ENCODE results near the gene PARVB. TPM values are rescaled to one million over a fixed set of nuclear protein-coding genes. Genes with fewer than 3 reads are reported as not detected.

PARVB gene
- total and polyA plus RNA-seq, 12 donors: 46.7 to 201 (median 91.2) TPM

- H3K9me3 ChIP-seq: peaks cover 0 to 40% (median 12%) of the 10 kb centered on the region in 11 donors
Measured at GRCh38 chr22:44211946-44212930, 188.1 kb downstream of the PARVB start.

GRCh38 chr22:44212936-44213335 is 188.8 kb downstream of the PARVB start:
- Histone ChIP-seq H3K27ac (no peak overlapping the region), H3K4me1 (peaks cover 0 to 25% (median 5%) of the 10 kb centered on the region in 9 donors), H3K27me3 (peaks cover 0 to 5% (median 0%) of the 10 kb centered on the region in 7 donors), H3K9me3 (peaks cover 0 to 40% (median 12%) of the 10 kb centered on the region in 11 donors), H3K4me3 (no peak overlapping the region), H3K36me3 (no peaks in the 10 kb centered on the region)
- ATAC-seq: no peak
- intact Hi-C loops (cut with DNase I): no loop called here
- no peak for DNase-seq
- TF ChIP-seq, protein P1, sequence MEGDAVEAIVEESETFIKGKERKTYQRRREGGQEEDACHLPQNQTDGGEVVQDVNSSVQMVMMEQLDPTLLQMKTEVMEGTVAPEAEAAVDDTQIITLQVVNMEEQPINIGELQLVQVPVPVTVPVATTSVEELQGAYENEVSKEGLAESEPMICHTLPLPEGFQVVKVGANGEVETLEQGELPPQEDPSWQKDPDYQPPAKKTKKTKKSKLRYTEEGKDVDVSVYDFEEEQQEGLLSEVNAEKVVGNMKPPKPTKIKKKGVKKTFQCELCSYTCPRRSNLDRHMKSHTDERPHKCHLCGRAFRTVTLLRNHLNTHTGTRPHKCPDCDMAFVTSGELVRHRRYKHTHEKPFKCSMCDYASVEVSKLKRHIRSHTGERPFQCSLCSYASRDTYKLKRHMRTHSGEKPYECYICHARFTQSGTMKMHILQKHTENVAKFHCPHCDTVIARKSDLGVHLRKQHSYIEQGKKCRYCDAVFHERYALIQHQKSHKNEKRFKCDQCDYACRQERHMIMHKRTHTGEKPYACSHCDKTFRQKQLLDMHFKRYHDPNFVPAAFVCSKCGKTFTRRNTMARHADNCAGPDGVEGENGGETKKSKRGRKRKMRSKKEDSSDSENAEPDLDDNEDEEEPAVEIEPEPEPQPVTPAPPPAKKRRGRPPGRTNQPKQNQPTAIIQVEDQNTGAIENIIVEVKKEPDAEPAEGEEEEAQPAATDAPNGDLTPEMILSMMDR (IDR thresholded peaks at IDR 0.05): no peak
- WGBS, 2 donors: 95 to 96% methylated on average over 1 of the region's 1 CpG

More at GRCh38 chr22:44211946-44212930, 188.1 kb downstream of the PARVB start:
- Histone ChIP-seq H3K36me3 (no peaks in the 10 kb centered on the region), H3K4me3 (no peak overlapping the region), H3K27ac (peak overlapping the region in 1 of 10 donors; percentile 36), H3K27me3 (peaks cover 0 to under 1% (median 0%) of the 10 kb centered on the region in 7 donors), H3K4me1 (peaks cover 0 to 25% (median 5%) of the 10 kb centered on the region in 9 donors)
- no peak for ATAC-seq
- WGBS, 2 donors: 20 to 21% methylated on average over 12 of the region's 12 CpGs
- TF ChIP-seq, protein P1 (IDR thresholded peaks at IDR 0.05): no peak
- DNase-seq: no peak
- intact Hi-C loops (cut with DNase I): no loop called here

GRCh38 chr22:44213489-44214043 is 189.5 kb downstream of the PARVB start:
- intact Hi-C loops (cut with DNase I): no loop called here
- Histone ChIP-seq H3K27me3 (peaks cover 0 to 8% (median 0%) of the 10 kb centered on the region in 7 donors), H3K4me1 (peaks cover 0 to 24% (median 5%) of the 10 kb centered on the region in 9 donors), H3K36me3 (no peaks in the 10 kb centered on the region), H3K27ac (no peak overlapping the region), H3K9me3 (peaks cover 0 to 34% (median 12%) of the 10 kb centered on the region in 11 donors), H3K4me3 (no peak overlapping the region)
- 80 to 95% methylated on average over 3 of the region's 3 CpGs for WGBS, 2 donors
- no peak for ATAC-seq
- DNase-seq: no peak
- TF ChIP-seq, protein P1 (IDR thresholded peaks at IDR 0.05): no peak

DNA sequence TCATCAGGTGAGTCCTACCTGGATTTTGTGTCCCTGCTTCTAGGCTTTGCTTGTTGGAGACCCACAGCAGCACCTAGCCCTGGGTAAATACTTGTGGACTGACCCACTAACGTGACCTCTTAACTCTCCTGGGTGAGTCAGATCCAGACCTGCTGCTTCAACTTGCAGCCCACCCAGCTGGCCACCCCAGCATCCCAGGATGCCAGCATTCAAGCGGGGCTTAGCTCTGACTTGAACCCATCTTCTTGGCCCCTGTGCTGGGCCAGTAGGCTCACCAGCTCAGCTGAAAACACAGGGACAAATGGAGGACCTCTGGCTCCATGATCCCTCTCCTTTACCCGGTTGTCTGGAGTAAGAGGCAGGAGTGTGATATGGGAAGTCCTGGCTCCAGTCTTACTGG is 190.1 kb downstream of the PARVB start:
- Histone ChIP-seq H3K36me3 (no peaks in the 10 kb centered on the region), H3K27me3 (peaks cover 0 to 8% (median 0%) of the 10 kb centered on the region in 7 donors), H3K4me3 (no peak overlapping the region), H3K27ac (no peak overlapping the region), H3K4me1 (peaks cover 0 to 18% (median 5%) of the 10 kb centered on the region in 9 donors), H3K9me3 (peaks cover 0 to 28% (median 11%) of the 10 kb centered on the region in 11 donors)
- WGBS, 2 donors: 93% methylated on average over 3 of the region's 3 CpGs
- DNase-seq (no peak), ATAC-seq (no peak)
- intact Hi-C loops (cut with DNase I): no loop called here
- TF ChIP-seq, protein P1 (IDR thresholded peaks at IDR 0.05): no peak

Measured in heart right ventricle (tissue), 16 donors.